Gastrocnemius medialis (tissue), 4 donors: ENCODE measurements around the gene CCDC142. TPM values are rescaled to one million over a fixed set of nuclear protein-coding genes. Genes with fewer than 3 reads are reported as not detected.

Source experiments
- ATAC-seq, 2 donors: fragments of 150-250 bp; one replicate each; pipeline ENCODE4 v1.9.1; 2016
- DNase-seq, 2 donors: peaks; one replicate each; pipeline ENCODE4 v3.0.0-alpha.2; 2019
- H3K27ac ChIP-seq, 4 donors: fragments of 200-600 bp; sonication (generic); 1 replicate in 1 of 4; 2 replicates in 3 of 4; pipeline ENCODE4 v1.5.1; 2016 to 2018; ENCODE audit warnings: mild to moderate bottlenecking in 2 of 4, moderate library complexity in 1 of 4
- H3K27me3 ChIP-seq, 3 donors: fragments of 200-600 bp; sonication (generic) in 2 of 3; 1 replicate in 1 of 3; 2 replicates in 2 of 3; pipeline versions ENCODE4 v1.5.1 to v1.6.0; 2016 to 2019; ENCODE audit warnings: mild to moderate bottlenecking in 1 of 3, moderate library complexity in 1 of 3
- H3K36me3 ChIP-seq, 2 donors: fragments of 200-600 bp; sonication (generic) in 1 of 2; one replicate each; pipeline ENCODE4 v1.5.1; 2017 to 2018
- H3K4me1 ChIP-seq, 2 donors: fragments of 200-600 bp; sonication (generic) in 1 of 2; one replicate each; pipeline ENCODE4 v1.5.1; 2016 to 2017; ENCODE audit warnings: mild to moderate bottlenecking in 2 of 2
- H3K4me3 ChIP-seq, 4 donors: fragments of 200-600 bp; sonication (generic) in 3 of 4; 1 replicate in 1 of 4; 2 replicates in 3 of 4; pipeline ENCODE4 v1.5.1; 2016 to 2019; ENCODE audit warnings: mild to moderate bottlenecking in 2 of 4
- H3K9me3 ChIP-seq, 3 donors: fragments of 200-600 bp; sonication (generic) in 2 of 3; 1 replicate in 1 of 3; 2 replicates in 2 of 3; pipeline ENCODE4 v1.5.1; 2016 to 2019
- POLR2A ChIP-seq, 2 donors: fragments of 450-650 bp; IDR thresholded peaks; one replicate each; pipeline ENCODE4 v1.6.1; 2017; ENCODE audit warnings: antibody characterized with exemption in 2 of 2, mild to moderate bottlenecking in 2 of 2, moderate library complexity in 2 of 2
- in situ Hi-C, 4 donors: fragments of 200-750 bp; cut with MboI; loops; one replicate each; pipeline versions ENCODE4 v1.15.0 to v1.8.0; 2017; ENCODE audit warnings: low sequenced_read_pairs in 4 of 4
- intact Hi-C: fragments of 100-400 bp; cut with DNase I; formaldehyde crosslinking; loops from one replicate; pipeline ENCODE4 v1.15.1; 2023; ENCODE audit warnings: low total_unique reads
- total RNA-seq, 4 donors: library from RNA; depleted of rRNA; stranded (reverse); fragments of >200 nt; gene quantifications; one replicate each; pipeline versions ENCODE4 v1.1.0 to v1.2.3, GENCODE V29; 2016
- TF ChIP-seq, protein P1 (sequence below), 5 experiments: fragments of 450-650 bp in 3 of 5; fragments of 200-600 bp in 2 of 5; sonication (generic) in 2 of 5; IDR thresholded peaks in 4 of 5; conservative IDR thresholded peaks in 1 of 5; 1 replicate in 4 of 5; 2 replicates in 1 of 5; pipeline ENCODE4 v1.5.1; 2016 to 2019; ENCODE audit warnings: antibody characterized with exemption in 5 of 5, mild to moderate bottlenecking in 3 of 5, moderate library complexity in 3 of 5

CCDC142 gene
- total RNA-seq, 4 donors from 2014 or later: 5.5 to 7.3 (median 6.0) TPM

DNA sequence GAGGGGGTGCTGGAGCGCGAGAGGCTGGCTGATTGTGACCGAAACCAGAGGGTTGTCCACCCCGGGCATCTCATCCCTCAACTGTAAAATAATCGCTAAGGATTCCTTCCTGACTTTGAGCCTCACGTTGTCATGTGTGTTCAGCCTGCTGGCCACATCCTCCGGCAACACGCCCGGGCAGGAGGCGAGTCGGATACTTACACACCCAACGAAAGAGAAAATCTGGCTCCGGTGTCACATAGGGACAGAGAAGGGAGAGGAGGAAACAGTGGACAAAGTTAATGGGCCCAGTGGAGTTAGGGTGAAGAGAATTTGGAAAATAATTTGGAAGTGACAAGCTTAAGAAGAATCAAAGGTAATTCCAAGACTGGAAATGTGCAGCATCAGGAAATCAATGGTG is 33.9 kb upstream of the CCDC142 start:
- Histone ChIP-seq H3K36me3 (no peaks in the 10 kb centered on the region), H3K9me3 (no peaks in the 10 kb centered on the region), H3K27ac (no peak overlapping the region), H3K4me1 (peaks cover 7 to 17% of the 10 kb centered on the region in 2 donors), H3K4me3 (peak overlapping the region; percentile 43 to 59 (median 45)), H3K27me3 (peaks cover 81 to 94% (median 93%) of the 10 kb centered on the region in 3 donors)
- no peak for DNase-seq
- no peak for ATAC-seq
- no peak for TF ChIP-seq POLR2A (IDR thresholded peaks at IDR 0.05)
- TF ChIP-seq, protein P1, sequence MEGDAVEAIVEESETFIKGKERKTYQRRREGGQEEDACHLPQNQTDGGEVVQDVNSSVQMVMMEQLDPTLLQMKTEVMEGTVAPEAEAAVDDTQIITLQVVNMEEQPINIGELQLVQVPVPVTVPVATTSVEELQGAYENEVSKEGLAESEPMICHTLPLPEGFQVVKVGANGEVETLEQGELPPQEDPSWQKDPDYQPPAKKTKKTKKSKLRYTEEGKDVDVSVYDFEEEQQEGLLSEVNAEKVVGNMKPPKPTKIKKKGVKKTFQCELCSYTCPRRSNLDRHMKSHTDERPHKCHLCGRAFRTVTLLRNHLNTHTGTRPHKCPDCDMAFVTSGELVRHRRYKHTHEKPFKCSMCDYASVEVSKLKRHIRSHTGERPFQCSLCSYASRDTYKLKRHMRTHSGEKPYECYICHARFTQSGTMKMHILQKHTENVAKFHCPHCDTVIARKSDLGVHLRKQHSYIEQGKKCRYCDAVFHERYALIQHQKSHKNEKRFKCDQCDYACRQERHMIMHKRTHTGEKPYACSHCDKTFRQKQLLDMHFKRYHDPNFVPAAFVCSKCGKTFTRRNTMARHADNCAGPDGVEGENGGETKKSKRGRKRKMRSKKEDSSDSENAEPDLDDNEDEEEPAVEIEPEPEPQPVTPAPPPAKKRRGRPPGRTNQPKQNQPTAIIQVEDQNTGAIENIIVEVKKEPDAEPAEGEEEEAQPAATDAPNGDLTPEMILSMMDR (IDR thresholded peaks at IDR 0.05 in 4 of 5, conservative IDR thresholded peaks at IDR 0.05 in 1 of 5): no peak
- intact Hi-C loops: no loop called here
- in situ Hi-C loops: no loop called here

DNA sequence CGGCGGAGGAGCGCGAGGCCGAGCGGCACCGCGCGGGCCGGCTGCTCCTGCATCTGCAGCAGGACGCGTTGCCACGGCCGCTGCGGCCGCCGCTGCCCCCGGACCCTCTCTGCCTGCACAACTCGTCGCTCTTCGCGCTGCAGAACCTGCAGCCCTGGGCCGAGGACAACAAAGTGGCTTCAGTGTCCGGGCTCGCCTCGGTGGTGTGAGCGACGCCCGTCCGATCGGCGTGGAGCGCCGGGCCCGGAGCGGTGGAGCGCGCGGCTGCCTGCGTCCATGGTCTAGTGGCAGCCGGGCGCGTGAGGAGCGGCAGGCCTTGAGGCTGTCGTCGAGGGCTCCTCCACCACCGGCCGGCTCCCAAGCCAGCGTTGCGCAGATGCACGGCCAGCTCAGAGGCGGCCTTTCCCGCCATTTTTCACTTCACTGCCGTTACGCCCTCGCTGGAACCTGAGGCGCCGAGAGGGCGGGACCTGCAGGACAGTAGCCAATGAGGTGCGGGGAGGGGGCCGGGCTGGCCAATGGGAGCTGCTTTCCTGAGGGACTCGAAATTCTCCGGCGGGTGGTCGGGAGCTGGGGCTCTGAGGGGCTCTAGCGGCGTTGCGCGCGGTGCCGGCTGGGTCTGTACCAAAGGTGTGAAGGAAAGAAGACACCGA is 33.3 kb upstream of the CCDC142 start:
- DNase-seq: peak in 1 of 2 donors; percentile 47
- TF ChIP-seq, protein P1 (IDR thresholded peaks at IDR 0.05 in 4 of 5, conservative IDR thresholded peaks at IDR 0.05 in 1 of 5): no peak
- TF ChIP-seq POLR2A (IDR thresholded peaks at IDR 0.05): no peak
- Histone ChIP-seq H3K36me3 (no peaks in the 10 kb centered on the region), H3K9me3 (no peaks in the 10 kb centered on the region), H3K4me1 (peaks cover 7 to 17% of the 10 kb centered on the region in 2 donors), H3K4me3 (peak overlapping the region; percentile 43 to 59 (median 45)), H3K27me3 (peaks cover 86 to 99% (median 98%) of the 10 kb centered on the region in 3 donors), H3K27ac (no peak overlapping the region)
- in situ Hi-C loops (no loop called here), intact Hi-C loops (no loop called here)
- ATAC-seq: peak in 1 of 2 donors; percentile 61

DNA sequence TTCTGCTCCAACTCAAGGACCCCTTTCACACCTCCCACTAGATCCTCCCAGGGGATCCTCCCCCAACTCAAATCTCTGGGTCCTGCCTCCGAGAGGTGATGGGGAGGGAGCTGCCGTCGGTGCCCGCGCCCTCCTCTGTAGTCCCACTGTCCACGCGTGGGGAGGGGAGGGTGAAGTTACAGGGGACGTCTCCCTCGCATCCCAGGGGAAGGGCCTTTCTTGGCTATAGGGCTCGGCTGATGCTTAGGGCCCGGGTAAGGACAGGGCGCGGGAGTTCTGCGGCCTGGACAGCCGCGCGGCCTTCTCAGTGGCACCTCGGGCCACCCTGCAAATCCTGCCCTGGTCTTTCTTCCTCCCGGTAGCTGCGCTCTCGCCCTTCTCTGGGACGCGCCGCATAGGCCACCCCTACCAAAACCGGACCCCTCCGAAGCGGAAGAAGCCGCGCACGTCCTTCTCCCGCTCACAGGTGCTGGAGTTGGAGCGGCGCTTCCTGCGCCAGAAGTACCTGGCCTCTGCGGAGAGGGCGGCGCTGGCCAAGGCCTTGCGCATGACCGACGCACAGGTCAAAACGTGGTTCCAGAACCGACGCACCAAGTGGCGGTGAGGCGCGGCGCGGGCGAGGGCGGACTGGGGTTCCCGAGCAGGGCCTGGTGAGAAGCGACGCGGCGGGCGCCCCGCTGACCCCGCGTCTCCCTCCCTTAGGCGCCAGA is 32.6 kb upstream of the CCDC142 start:
- ATAC-seq: no peak
- intact Hi-C loops: no loop called here
- in situ Hi-C loops: no loop called here
- Histone ChIP-seq H3K9me3 (no peaks in the 10 kb centered on the region), H3K27me3 (peaks cover 90 to 100% (median 96%) of the 10 kb centered on the region in 3 donors), H3K4me3 (peak overlapping the region; percentile 43 to 59 (median 45)), H3K4me1 (peaks cover 7 to 17% of the 10 kb centered on the region in 2 donors), H3K36me3 (no peaks in the 10 kb centered on the region), H3K27ac (no peak overlapping the region)
- no peak for DNase-seq
- TF ChIP-seq, protein P1 (IDR thresholded peaks at IDR 0.05 in 4 of 5, conservative IDR thresholded peaks at IDR 0.05 in 1 of 5): no peak
- TF ChIP-seq POLR2A (IDR thresholded peaks at IDR 0.05): no peak

DNA sequence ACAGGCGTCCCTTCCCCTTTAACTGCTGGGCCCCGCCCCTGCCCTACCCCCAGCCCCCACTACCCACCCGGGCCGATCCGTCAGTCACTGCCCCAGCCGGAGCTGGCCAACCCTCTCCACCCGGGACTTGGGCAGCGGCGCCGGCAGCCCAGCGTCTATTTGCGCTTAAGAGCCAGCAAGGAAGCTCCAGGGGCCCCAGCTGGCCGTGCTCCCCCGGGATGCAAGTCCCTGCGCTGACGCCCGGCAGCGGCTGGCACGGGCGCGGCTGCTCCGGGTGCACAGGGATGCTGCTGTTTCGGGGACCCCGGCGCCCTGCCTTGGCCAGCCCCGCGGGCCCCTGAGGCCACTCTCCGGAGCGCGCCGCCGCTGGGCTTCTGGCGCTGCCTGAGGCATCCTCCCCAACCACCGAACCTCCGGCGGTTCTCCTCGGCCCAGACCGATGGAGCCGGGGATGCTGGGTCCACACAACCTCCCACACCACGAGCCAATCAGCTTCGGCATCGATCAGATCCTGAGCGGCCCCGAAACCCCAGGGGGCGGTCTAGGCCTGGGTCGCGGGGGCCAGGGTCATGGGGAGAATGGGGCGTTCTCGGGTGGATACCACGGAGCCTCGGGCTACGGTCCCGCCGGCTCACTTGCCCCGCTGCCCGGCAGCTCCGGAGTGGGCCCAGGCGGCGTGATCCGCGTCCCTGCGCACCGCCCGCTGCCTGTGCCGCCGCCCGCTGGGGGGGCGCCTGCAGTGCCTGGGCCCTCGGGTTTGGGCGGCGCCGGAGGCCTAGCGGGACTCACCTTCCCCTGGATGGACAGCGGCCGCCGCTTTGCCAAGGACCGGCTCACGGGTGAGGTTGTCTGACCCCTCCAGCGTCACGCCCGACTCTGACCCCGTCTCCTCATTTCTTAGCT is 31.8 kb upstream of the CCDC142 start, which contains the start of gene TLX2:
Gene TLX2, plus strand, starts transcription at position 83 of the 903 bp plus-strand sequence. Its CDS starts 357 bp downstream, at position 440.
- peaks cover 88 to 100% (median 88%) of the 10 kb centered on the region in 3 donors for H3K27me3 ChIP-seq
- in situ Hi-C loops: no loop called here

More for the DNA sequence above, 31.8 kb upstream of the CCDC142 start, which contains the start of gene TLX2:
- intact Hi-C loops: no loop called here
- H3K36me3 ChIP-seq: no peaks in the 10 kb centered on the region
- H3K9me3 ChIP-seq: no peaks in the 10 kb centered on the region
- TF ChIP-seq, protein P1 (IDR thresholded peaks at IDR 0.05 in 4 of 5, conservative IDR thresholded peaks at IDR 0.05 in 1 of 5): no peak
- no peak for TF ChIP-seq POLR2A (IDR thresholded peaks at IDR 0.05)
- no peak within 1 kb of the TSS for H3K27ac ChIP-seq
- H3K4me3 ChIP-seq: no peak within 1 kb of the TSS
- ATAC-seq: no peak
- H3K4me1 ChIP-seq: peaks cover 7 to 17% of the 10 kb centered on the region in 2 donors
- no peak for DNase-seq
